ENCODE data around the gene PPP6R2. TPM values are rescaled to one million over a fixed set of nuclear protein-coding genes. Genes with fewer than 3 reads are reported as not detected.

Gene PPP6R2
- total RNA-seq, 1 experiment from 2014 or later: 61.3 TPM

- no peak overlapping the region for H2AFZ ChIP-seq (ENCODE audit: low read depth, low read length, poor library complexity, severe bottlenecking)
- no peak overlapping the region for H3K4me2 ChIP-seq (ENCODE audit: low read length)
- no peaks in the 10 kb centered on the region for H3K27me3 ChIP-seq (ENCODE audit: insufficient read depth, low read length)
- TF ChIP-seq SRF (IDR thresholded peaks at IDR 0.05; ENCODE audit: low read depth) (no peak), REST (IDR thresholded peaks at IDR 0.05; ENCODE audit: low read depth) (no peak), EZH2phosphoT487 (IDR thresholded peaks at IDR 0.05; ENCODE audit: borderline replicate concordance) (no peak), POLR2A (IDR thresholded peaks at IDR 0.05; ENCODE audit: borderline replicate concordance, extremely low read depth, insufficient read depth, insufficient read length) (no peak), EGR1 (IDR thresholded peaks at IDR 0.05; ENCODE audit: low read depth) (no peak), EZH2 (IDR thresholded peaks at IDR 0.05) (no peak), JUND (IDR thresholded peaks at IDR 0.05) (no peak), SP1 (IDR thresholded peaks at IDR 0.05; ENCODE audit: low read depth) (no peak), ZBTB33 (IDR thresholded peaks at IDR 0.05; ENCODE audit: extremely low read depth, insufficient replicate concordance, low read length) (no peak), YY1 (IDR thresholded peaks at IDR 0.05; ENCODE audit: extremely low read depth, insufficient replicate concordance, low read depth, low read length) (no peak)
- no peak overlapping the region for H3K27ac ChIP-seq (ENCODE audit: low read depth, low read length)
- DNase-seq (ENCODE audit: low read depth, low spot score) (no peak), ATAC-seq (no peak)
- intact Hi-C loops (cut with micrococcal nuclease): no loop called here
- no peaks in the 10 kb centered on the region for H3K4me1 ChIP-seq (ENCODE audit: control insufficient read depth in 1 of 2, insufficient read depth in 2 of 2, low read length in 2 of 2)
- CTCF ChIA-PET: no interaction called here
- no peaks in the 10 kb centered on the region for H4K20me1 ChIP-seq (ENCODE audit: insufficient read depth)
- peaks cover 51 to 56% of the 10 kb centered on the region in 2 experiments for H3K36me3 ChIP-seq (ENCODE audit: control insufficient read depth in 1 of 2, insufficient read depth in 2 of 2, low read length in 2 of 2)
- H3K9me2 ChIP-seq (ENCODE audit: insufficient read depth): no peaks in the 10 kb centered on the region
- BruUV-seq (replicated peaks): no TSS peak
- no peak overlapping the region for H3K9ac ChIP-seq (ENCODE audit: low read length)
- no peaks in the 10 kb centered on the region for H3K79me2 ChIP-seq (ENCODE audit: insufficient read depth, low read length)
- RAD21 ChIA-PET (ENCODE audit: low non-redundant PET in 1 of 2, low total read pairs in 2 of 2, uncharacterized antibody in 2 of 2, unreplicated experiment in 2 of 2): no interaction called here
- no peaks in the 10 kb centered on the region for H3K9me3 ChIP-seq (ENCODE audit: control insufficient read depth in 1 of 2, insufficient read depth in 1 of 2, low read depth in 1 of 2, low read length in 2 of 2)
- no peak overlapping the region for H3K4me3 ChIP-seq (replicated peaks in 1 of 2; ENCODE audit: low read depth in 1 of 2, low read length in 2 of 2)
- POLR2A ChIA-PET: no interaction called here
Measured at GRCh38 chr22:50418624-50419023, 75.5 kb downstream of the PPP6R2 start.
